Osteoblast (primary cell): ENCODE results near the gene NANOS1. TPM values are rescaled to one million over a fixed set of nuclear protein-coding genes. Genes with fewer than 3 reads are reported as not detected.

ENCODE experiments used
- DNase-seq: peaks from one replicate; pipeline ENCODE4 v3.0.0; 2011; ENCODE audit warnings: low spot score, mixed read lengths; ENCODE audit not compliant: insufficient read length; ENCODE audit errors: missing footprints
- H2AFZ ChIP-seq: 2 replicates; pipeline ENCODE4 v1.6.0; 2011; ENCODE audit warnings: mild to moderate bottlenecking, low read length
- H3K27ac ChIP-seq: 2 replicates; pipeline ENCODE4 v1.5.1; 2011; ENCODE audit warnings: mild to moderate bottlenecking, low read depth, low read length, moderate library complexity
- H3K27me3 ChIP-seq: 2 replicates; pipeline ENCODE4 v1.6.0; 2012; ENCODE audit warnings: mild to moderate bottlenecking, control low read depth, inconsistent platforms, low read length, moderate library complexity; ENCODE audit not compliant: insufficient read depth
- H3K36me3 ChIP-seq: 2 replicates; pipeline ENCODE4 v1.5.1; 2011; ENCODE audit warnings: mild to moderate bottlenecking, low read length, control low read depth, moderate library complexity; ENCODE audit not compliant: insufficient read depth
- H3K4me1 ChIP-seq: 2 replicates; pipeline ENCODE4 v1.5.1; 2011; ENCODE audit warnings: mild to moderate bottlenecking, low read length, control low read depth, moderate library complexity; ENCODE audit not compliant: insufficient read depth
- H3K4me2 ChIP-seq: 2 replicates; pipeline ENCODE4 v1.6.0; 2011; ENCODE audit warnings: mild to moderate bottlenecking, low read length; ENCODE audit not compliant: insufficient read depth
- H3K4me3 ChIP-seq: fragments of 200-600 bp; sonication (generic); 3 replicates; pipeline ENCODE4 v1.5.1; 2012; ENCODE audit warnings: mild to moderate bottlenecking, low read length, inconsistent platforms; ENCODE audit not compliant: insufficient read depth
- H3K79me2 ChIP-seq: 2 replicates; pipeline ENCODE4 v1.6.0; 2012; ENCODE audit warnings: mild to moderate bottlenecking, low read length, control low read depth, inconsistent platforms; ENCODE audit not compliant: insufficient read depth
- H3K9me3 ChIP-seq: 2 replicates; pipeline ENCODE4 v1.5.1; 2011; ENCODE audit warnings: low read depth, low read length, control low read depth
- H4K20me1 ChIP-seq: 2 replicates; pipeline ENCODE4 v1.6.0; 2012; ENCODE audit warnings: mild to moderate bottlenecking, low read length, control low read depth; ENCODE audit not compliant: insufficient read depth
- total RNA-seq: library from RNA; depleted of rRNA; stranded (reverse); fragments of >200 nt; gene quantifications from 2 replicates; pipeline ENCODE4 v1.2.3, GENCODE V29; 2012
- TF ChIP-seq, protein P1 (sequence below): IDR thresholded peaks from 2 replicates; pipeline ENCODE4 v1.5.1; 2011; ENCODE audit warnings: mild to moderate bottlenecking, low read depth, low read length, moderate library complexity; ENCODE audit errors: extremely low read depth

Gene NANOS1
- total RNA-seq, 1 donor = 1.1 TPM

DNA sequence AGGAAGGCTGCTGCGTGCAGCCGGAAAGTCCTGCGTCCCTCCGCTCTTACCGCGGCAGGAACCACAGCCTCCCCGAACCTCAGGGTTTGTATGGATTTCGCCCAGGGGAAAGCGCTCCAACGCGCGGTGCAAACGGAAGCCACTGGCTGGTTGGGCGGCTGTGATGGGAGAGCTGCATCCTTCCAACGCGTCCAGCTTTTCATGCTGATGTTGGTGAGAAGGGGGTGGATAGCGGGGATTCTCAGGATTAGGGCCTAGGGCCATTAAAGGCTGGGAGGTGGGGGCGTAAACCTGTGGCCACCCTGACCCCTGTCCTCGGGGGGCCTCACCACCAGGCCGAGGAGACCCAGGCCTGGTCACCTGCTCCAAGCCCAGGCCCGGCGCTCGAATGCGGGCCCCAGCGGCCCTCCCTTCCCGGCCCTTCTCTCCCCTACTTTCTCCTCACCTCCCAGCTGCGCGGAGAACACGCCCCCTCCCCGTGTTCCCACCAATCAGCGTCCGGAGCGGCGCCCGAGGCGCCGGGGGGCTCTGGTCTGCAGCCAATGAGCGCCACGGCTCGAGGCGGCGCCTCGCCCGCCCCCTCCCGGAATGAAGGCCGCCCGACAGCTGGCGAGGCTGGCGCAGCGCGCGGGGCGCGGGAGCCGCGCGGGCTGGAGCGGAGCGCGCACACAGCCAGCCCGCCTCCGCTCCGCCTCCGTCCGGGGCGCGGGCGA is 458 bp upstream of the NANOS1 start:
- TF ChIP-seq, protein P1, sequence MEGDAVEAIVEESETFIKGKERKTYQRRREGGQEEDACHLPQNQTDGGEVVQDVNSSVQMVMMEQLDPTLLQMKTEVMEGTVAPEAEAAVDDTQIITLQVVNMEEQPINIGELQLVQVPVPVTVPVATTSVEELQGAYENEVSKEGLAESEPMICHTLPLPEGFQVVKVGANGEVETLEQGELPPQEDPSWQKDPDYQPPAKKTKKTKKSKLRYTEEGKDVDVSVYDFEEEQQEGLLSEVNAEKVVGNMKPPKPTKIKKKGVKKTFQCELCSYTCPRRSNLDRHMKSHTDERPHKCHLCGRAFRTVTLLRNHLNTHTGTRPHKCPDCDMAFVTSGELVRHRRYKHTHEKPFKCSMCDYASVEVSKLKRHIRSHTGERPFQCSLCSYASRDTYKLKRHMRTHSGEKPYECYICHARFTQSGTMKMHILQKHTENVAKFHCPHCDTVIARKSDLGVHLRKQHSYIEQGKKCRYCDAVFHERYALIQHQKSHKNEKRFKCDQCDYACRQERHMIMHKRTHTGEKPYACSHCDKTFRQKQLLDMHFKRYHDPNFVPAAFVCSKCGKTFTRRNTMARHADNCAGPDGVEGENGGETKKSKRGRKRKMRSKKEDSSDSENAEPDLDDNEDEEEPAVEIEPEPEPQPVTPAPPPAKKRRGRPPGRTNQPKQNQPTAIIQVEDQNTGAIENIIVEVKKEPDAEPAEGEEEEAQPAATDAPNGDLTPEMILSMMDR = no peak
- H3K4me2 ChIP-seq = peak overlapping the region; percentile 58
- peak overlapping the region; percentile 47 for H3K4me3 ChIP-seq
- no peaks in the 10 kb centered on the region for H3K9me3 ChIP-seq
- DNase-seq = peak; percentile 99
- H4K20me1 ChIP-seq = peaks cover 21% of the 10 kb centered on the region
- no peaks in the 10 kb centered on the region for H3K79me2 ChIP-seq
- H3K36me3 ChIP-seq = peaks cover 8% of the 10 kb centered on the region
- H3K27ac ChIP-seq = no peak overlapping the region
- no peaks in the 10 kb centered on the region for H3K27me3 ChIP-seq
- no peak overlapping the region for H2AFZ ChIP-seq
- H3K4me1 ChIP-seq = peaks cover 22% of the 10 kb centered on the region

- DNase-seq = peak; percentile 83
- H3K79me2 ChIP-seq = peaks cover 2% of the 10 kb centered on the region
- H3K4me2 ChIP-seq = peak overlapping the region; percentile 82
Observed at GRCh38 chr10:119030421-119031250, 1.1 kb downstream of the NANOS1 start.

DNA sequence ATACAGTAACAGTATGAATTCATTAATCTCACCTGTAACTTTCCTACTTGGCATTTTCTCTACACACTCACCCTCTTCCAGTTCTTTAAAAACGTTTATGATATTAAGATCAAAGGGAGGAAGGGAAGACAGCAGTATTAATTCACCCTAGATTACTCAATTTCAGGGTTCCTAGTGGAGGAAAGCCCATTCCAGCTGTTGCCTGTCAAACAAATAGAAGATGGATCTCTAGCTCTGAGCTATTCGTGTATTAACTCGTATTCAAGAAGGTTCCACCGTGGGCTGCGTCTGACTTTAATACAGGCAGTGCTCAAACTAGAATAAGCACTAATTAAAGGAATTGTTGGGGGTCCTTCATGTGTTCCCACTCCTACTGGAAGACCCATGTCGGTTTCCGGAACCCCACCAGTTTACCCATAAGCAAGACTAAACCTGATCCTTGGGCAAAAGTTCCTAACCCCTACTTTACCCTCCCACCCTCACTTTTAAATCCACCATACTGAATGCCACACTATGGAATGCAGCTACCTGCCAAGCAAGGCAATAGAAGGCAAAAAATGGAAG is 2.1 kb downstream of the NANOS1 start:
- Histone ChIP-seq H3K4me1 (peaks cover 11% of the 10 kb centered on the region), H3K4me3 (no peak overlapping the region), H3K9me3 (no peaks in the 10 kb centered on the region), H3K4me2 (peak overlapping the region; percentile 82), H2AFZ (no peak overlapping the region), H3K79me2 (peaks cover 2% of the 10 kb centered on the region), H3K27ac (no peak overlapping the region), H4K20me1 (peaks cover 25% of the 10 kb centered on the region), H3K27me3 (no peaks in the 10 kb centered on the region), H3K36me3 (peaks cover 26% of the 10 kb centered on the region)
- DNase-seq = no peak
- TF ChIP-seq, protein P1 = no peak

More at GRCh38 chr10:119030421-119031250, 1.1 kb downstream of the NANOS1 start:
- H3K27me3 ChIP-seq = no peaks in the 10 kb centered on the region
- TF ChIP-seq, protein P1 = no peak
- no peak overlapping the region for H3K27ac ChIP-seq
- peak overlapping the region; percentile 63 for H3K4me3 ChIP-seq
- no peak overlapping the region for H2AFZ ChIP-seq
- peaks cover 17% of the 10 kb centered on the region for H3K36me3 ChIP-seq
- peaks cover 20% of the 10 kb centered on the region for H3K4me1 ChIP-seq
- H3K9me3 ChIP-seq = no peaks in the 10 kb centered on the region
- peaks cover 25% of the 10 kb centered on the region for H4K20me1 ChIP-seq
